ENCODE measurements around the gene LGR4. TPM values are rescaled to one million over a fixed set of nuclear protein-coding genes. Genes with fewer than 3 reads are reported as not detected.

LGR4 gene
- total and polyA plus RNA-seq, 2 of the 4 experiments (the other 2 are of a cell fraction), result 2.9 to 6.8 TPM

GRCh38 chr11:27436916-27437315, 35.7 kb downstream of the LGR4 start (continued):
- no peak for TF ChIP-seq ELK1 (IDR thresholded peaks at IDR 0.05; ENCODE audit: borderline replicate concordance, low read depth, low read length)
- no peak for TF ChIP-seq BHLHE40 (IDR thresholded peaks at IDR 0.05; ENCODE audit: low read depth, low read length)
- no peak for TF ChIP-seq MAZ (IDR thresholded peaks at IDR 0.05; ENCODE audit: borderline replicate concordance, low read depth, low read length)

- Histone ChIP-seq H2BK5ac (ENCODE audit: low read depth, low read length, poor library complexity, severe bottlenecking) (no peak overlapping the region), H3K4ac (ENCODE audit: low read depth, low read length) (no peak overlapping the region), H3K23ac (ENCODE audit: low read depth, low read length) (no peak overlapping the region), H4K91ac (ENCODE audit: insufficient read depth, low read depth, low read length) (no peak overlapping the region), H2BK15ac (ENCODE audit: low read depth, low read length) (no peak overlapping the region), H2AFZ (replicated peaks; ENCODE audit: low read length, poor library complexity) (no peak overlapping the region), H3K4me3 (ENCODE audit: insufficient read depth, low read depth, low read length) (no peak overlapping the region), H3K18ac (ENCODE audit: low read depth, low read length) (no peak overlapping the region), H4K5ac (ENCODE audit: low read depth, low read length) (no peak overlapping the region), H3K27me3 (ENCODE audit: control insufficient read depth, insufficient read depth, low read length) (no peaks in the 10 kb centered on the region), H3K9ac (ENCODE audit: low read depth, low read length) (no peak overlapping the region), H3K36me3 (ENCODE audit: control insufficient read depth, insufficient read depth, low read length) (no peaks in the 10 kb centered on the region), H3K9me1 (ENCODE audit: insufficient read depth, low read length) (no peaks in the 10 kb centered on the region; the same call in 1 of the 2 replicates), H2BK120ac (ENCODE audit: low read depth, low read length) (no peak overlapping the region), H3K27ac (ENCODE audit: insufficient read depth, low read length) (no peak overlapping the region), H2AK9ac (replicated peaks; ENCODE audit: low read depth, low read length, poor library complexity) (no peak overlapping the region), H4K20me1 (ENCODE audit: insufficient read depth, low read length) (no peaks in the 10 kb centered on the region), H3K4me1 (ENCODE audit: control insufficient read depth, insufficient read depth, low read length) (peaks cover 9% of the 10 kb centered on the region), H3K9me3 (ENCODE audit: control insufficient read depth, insufficient read depth, low read length) (0 out of 2 replicates have a peak, but pooled peaks cover 2% of the 10 kb centered on the region), H3K79me1 (ENCODE audit: low read depth in 1 of 2, low read length in 2 of 2) (peaks cover 0 to 6% of the 10 kb centered on the region in 2 experiments; a peak in 1 of 4 replicates), H2BK20ac (ENCODE audit: low read depth, low read length) (no peak overlapping the region), H2AK5ac (ENCODE audit: low read depth, low read length) (no peak overlapping the region), H3K4me2 (ENCODE audit: low read depth, low read length) (no peak overlapping the region), H3K14ac (replicated peaks; ENCODE audit: low read depth, low read length) (no peak overlapping the region), H4K8ac (ENCODE audit: low read depth in 2 of 2, low read length in 2 of 2) (no peak overlapping the region), H3K56ac (ENCODE audit: extremely low read depth, insufficient read depth, low read length) (no peak overlapping the region)
- in situ Hi-C loops (cut with MboI; ENCODE audit: low sequenced_read_pairs), result no loop called here
- ChIA-PET POLR2A (ENCODE audit: unreplicated experiment) (no interaction called here), CTCF (no interaction called here)
- intact Hi-C loops (cut with micrococcal nuclease), result no loop called here
- DNase-seq (no peak), ATAC-seq (ENCODE audit: low read depth) (no peak)
- dilution Hi-C loops (cut with HindIII; ENCODE audit: low sequenced_read_pairs, unreplicated experiment), result no loop called here
- BruUV-seq (replicated peaks), result no TSS peak
- WGBS, 2 experiments (ENCODE audit: extremely low coverage in 2 of 2, insufficient read length in 1 of 2), result no CpG with 5 or more reads among the region's 2 CpGs
- TF ChIP-seq CEBPB (IDR thresholded peaks at IDR 0.05; ENCODE audit: low read depth, low read length), result no peak
- TF ChIP-seq CHD1 (IDR thresholded peaks at IDR 0.05; ENCODE audit: low read depth, low read length), result no peak
- TF ChIP-seq SMC3 (IDR thresholded peaks at IDR 0.05; ENCODE audit: low read depth, low read length), result no peak
- TF ChIP-seq POLR2A (IDR thresholded peaks at IDR 0.05; ENCODE audit: low read depth, low read length), result no peak
- TF ChIP-seq USF2 (IDR thresholded peaks at IDR 0.05; ENCODE audit: low read depth, low read length), result no peak
- TF ChIP-seq FOS (IDR thresholded peaks at IDR 0.05; ENCODE audit: low read depth, low read length), result no peak
- TF ChIP-seq MAZ (IDR thresholded peaks at IDR 0.05; ENCODE audit: borderline replicate concordance, low read depth, low read length), result no peak
- TF ChIP-seq RAD21 (IDR thresholded peaks at IDR 0.05; ENCODE audit: low read length), result no peak
- no peak for TF ChIP-seq RFX5 (IDR thresholded peaks at IDR 0.05; ENCODE audit: low read depth, low read length)
- TF ChIP-seq RCOR1 (IDR thresholded peaks at IDR 0.05; ENCODE audit: insufficient replicate concordance, low read length), result no peak
- TF ChIP-seq MXI1 (IDR thresholded peaks at IDR 0.05; ENCODE audit: borderline replicate concordance, low read depth, low read length), result no peak
- TF ChIP-seq NFE2L2 (IDR thresholded peaks at IDR 0.05; ENCODE audit: low read depth, low read length), result no peak
- no peak for TF ChIP-seq ELK1 (IDR thresholded peaks at IDR 0.05; ENCODE audit: borderline replicate concordance, low read depth, low read length)
- TF ChIP-seq MAFK (IDR thresholded peaks at IDR 0.05; ENCODE audit: low read depth, low read length), result no peak
- no peak for TF ChIP-seq BHLHE40 (IDR thresholded peaks at IDR 0.05; ENCODE audit: low read depth, low read length)
Measured at GRCh38 chr11:27433742-27434141, 38.8 kb downstream of the LGR4 start.

Data from IMR-90 (cell line).